GM19351 (cell line): ENCODE data around the gene OR4D6.

Source experiments
- ATAC-seq: cut with Tn5 transposase; IDR thresholded peaks from one replicate; pipeline ENCODE4 v1.9.1; 2021; ENCODE audit warnings: mild to moderate bottlenecking, moderate library complexity; ENCODE audit not compliant: unreplicated experiment

OR4D6 gene

DNA sequence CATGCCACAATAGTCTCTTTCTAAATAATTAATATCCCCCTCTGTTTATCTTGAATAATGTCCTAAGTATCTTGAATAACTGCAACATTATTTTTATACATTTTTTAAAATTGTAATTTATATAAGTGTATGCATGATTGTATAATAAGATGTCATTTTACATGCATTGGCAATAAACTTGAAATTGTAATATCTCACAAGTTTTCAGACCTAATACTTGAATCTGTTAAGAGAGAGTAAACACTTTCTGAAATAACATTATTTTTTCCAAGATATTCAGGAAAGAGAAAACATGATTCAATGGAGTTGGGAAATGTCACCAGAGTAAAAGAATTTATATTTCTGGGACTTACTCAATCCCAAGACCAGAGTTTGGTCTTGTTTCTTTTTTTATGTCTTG, 46.5 kb downstream of the OR4D6 start, which contains the start of gene OR4D11:
Gene OR4D11 (plus strand): TSS at position 301 of the 400 bp plus-strand sequence. CDS start 0 bp downstream, at position 301.
- ATAC-seq: no peak
